HL-60 (cell line): Measurements from ENCODE around the gene AQP12B.

Experiments
- DNase-seq, 2 experiments: peaks; one replicate each; pipeline ENCODE4 v3.0.0-alpha.2; 2010 to 2020; ENCODE audit warnings: low read depth in 1 of 2, low spot score in 1 of 2
- H3K27ac ChIP-seq: fragments of 250-450 bp; sonication (Bioruptor Pico); replicated peaks from 2 replicates; pipeline ENCODE4 v1.5.1; 2020; ENCODE audit warnings: mild to moderate bottlenecking, moderate library complexity
- H3K27me3 ChIP-seq: fragments of 250-450 bp; sonication (Bioruptor Pico); 2 replicates; pipeline ENCODE4 v1.5.1; 2021; ENCODE audit warnings: mild to moderate bottlenecking, moderate library complexity; ENCODE audit not compliant: insufficient read depth, poor library complexity, severe bottlenecking
- H3K4me3 ChIP-seq: replicated peaks from 2 replicates; pipeline ENCODE4 v1.5.1; 2011; ENCODE audit warnings: mild to moderate bottlenecking, control low read depth, low read length; ENCODE audit not compliant: insufficient read depth
- CTCF ChIP-seq: IDR thresholded peaks from one replicate; pipeline ENCODE4 v1.5.1; 2011; ENCODE audit warnings: low read length, control low read depth, inconsistent platforms; ENCODE audit not compliant: insufficient read depth
- GABPA ChIP-seq: IDR thresholded peaks from 2 replicates; pipeline ENCODE4 v1.6.1; 2012; ENCODE audit warnings: low read depth
- POLR2AphosphoS5 ChIP-seq: IDR thresholded peaks from 2 replicates; pipeline ENCODE4 v1.6.1; 2012; ENCODE audit warnings: low read depth
- REST ChIP-seq: IDR thresholded peaks from 2 replicates; pipeline ENCODE4 v1.6.1; 2012; ENCODE audit warnings: low read depth; ENCODE audit not compliant: insufficient replicate concordance
- SPI1 ChIP-seq: IDR thresholded peaks from 2 replicates; pipeline ENCODE4 v1.6.1; 2012; ENCODE audit warnings: low read depth, mild to moderate bottlenecking, borderline replicate concordance

Gene AQP12B

GRCh38 chr2:240638512-240639160 lies 44.0 kb downstream of the AQP12B start:
- H3K27me3 ChIP-seq: no peaks in the 10 kb centered on the region
- H3K27ac ChIP-seq: no peak overlapping the region
- H3K4me3 ChIP-seq: no peak overlapping the region
- no peak for TF ChIP-seq CTCF
- no peak for TF ChIP-seq REST
- TF ChIP-seq POLR2AphosphoS5: no peak
- no peak for TF ChIP-seq SPI1
- no peak for TF ChIP-seq GABPA
- DNase-seq: no peak

GRCh38 chr2:240637901-240638345 lies 44.8 kb downstream of the AQP12B start:
- H3K4me3 ChIP-seq: no peak overlapping the region
- no peaks in the 10 kb centered on the region for H3K27me3 ChIP-seq
- H3K27ac ChIP-seq: no peak overlapping the region
- DNase-seq: no peak
- TF ChIP-seq SPI1: no peak
- no peak for TF ChIP-seq GABPA
- no peak for TF ChIP-seq CTCF
- TF ChIP-seq POLR2AphosphoS5: no peak
- TF ChIP-seq REST: no peak

- Histone ChIP-seq H3K27ac (no peak overlapping the region), H3K4me3 (no peak overlapping the region), H3K27me3 (no peaks in the 10 kb centered on the region)
- no peak for TF ChIP-seq CTCF
- no peak for TF ChIP-seq REST
- TF ChIP-seq GABPA: no peak
- TF ChIP-seq POLR2AphosphoS5: no peak
- no peak for TF ChIP-seq SPI1
- no peak for DNase-seq
Measured at GRCh38 chr2:240637116-240637900, 45.4 kb downstream of the AQP12B start.
